H1 (cell line): Measurements from ENCODE around the gene MEFV. TPM values are rescaled to one million over a fixed set of nuclear protein-coding genes. Genes with fewer than 3 reads are reported as not detected.

ENCODE experiments used
- BCL11A ChIP-seq, 2 experiments: IDR thresholded peaks; one replicate each; pipeline ENCODE4 v1.6.1; 2011; ENCODE audit warnings: low read depth in 2 of 2, low read length in 2 of 2, mild to moderate bottlenecking in 2 of 2
- SIN3A ChIP-seq, 2 experiments: IDR thresholded peaks in 1 of 2; conservative IDR thresholded peaks in 1 of 2; 2 replicates each; pipeline ENCODE4 v1.6.1; 2011 to 2012; ENCODE audit warnings: low read length in 2 of 2, improper control_type of control experiment in 1 of 2, low read depth in 1 of 2, mild to moderate bottlenecking in 1 of 2
- polyA plus RNA-seq, 7 experiments: library from polyadenylated mRNA; depleted of rRNA in 3 of 7; stranded (reverse) in 5 of 7; unstranded in 2 of 7; fragments of >200 nt in 5 of 7; fragments of 200-250 nt in 2 of 7; gene quantifications; 1 replicate in 5 of 7; 2 replicates in 1 of 7; 4 replicates in 1 of 7; pipeline versions ENCODE4 v1.2.1 to v1.2.3, GENCODE V29; 2011 to 2013; ENCODE audit warnings: missing spikeins in 2 of 7, mixed read lengths in 2 of 7
- total RNA-seq: library from RNA; stranded (reverse); fragmentation: NEBNext Ultra II Directional; extraction: Animal tissue kit (Norgen Biotek cat#: 25700); gene quantifications from 2 replicates; pipeline ENCODE4 v1.2.1, GENCODE V29; 2021
- TF ChIP-seq, protein P1 (sequence below), 3 experiments: IDR thresholded peaks; 1 replicate in 2 of 3; 2 replicates in 1 of 3; pipeline versions ENCODE4 v1.5.1 to v1.6.1; 2011; ENCODE audit warnings: low read length in 3 of 3, mild to moderate bottlenecking in 3 of 3, inconsistent platforms in 2 of 3, low read depth in 1 of 3, moderate library complexity in 1 of 3; ENCODE audit not compliant: insufficient read depth in 1 of 3; ENCODE audit errors: control extremely low read depth in 1 of 3

The MEFV gene
- total and polyA plus RNA-seq, 2 of the 8 experiments (the other 6 are each of a cell fraction or from before 2014, with no cell fraction given) = 0.03 TPM; not detected in 1

GRCh38 chr16:3306078-3306477 lies 49.6 kb upstream of the MEFV start (continued):
- TF ChIP-seq, protein P1, sequence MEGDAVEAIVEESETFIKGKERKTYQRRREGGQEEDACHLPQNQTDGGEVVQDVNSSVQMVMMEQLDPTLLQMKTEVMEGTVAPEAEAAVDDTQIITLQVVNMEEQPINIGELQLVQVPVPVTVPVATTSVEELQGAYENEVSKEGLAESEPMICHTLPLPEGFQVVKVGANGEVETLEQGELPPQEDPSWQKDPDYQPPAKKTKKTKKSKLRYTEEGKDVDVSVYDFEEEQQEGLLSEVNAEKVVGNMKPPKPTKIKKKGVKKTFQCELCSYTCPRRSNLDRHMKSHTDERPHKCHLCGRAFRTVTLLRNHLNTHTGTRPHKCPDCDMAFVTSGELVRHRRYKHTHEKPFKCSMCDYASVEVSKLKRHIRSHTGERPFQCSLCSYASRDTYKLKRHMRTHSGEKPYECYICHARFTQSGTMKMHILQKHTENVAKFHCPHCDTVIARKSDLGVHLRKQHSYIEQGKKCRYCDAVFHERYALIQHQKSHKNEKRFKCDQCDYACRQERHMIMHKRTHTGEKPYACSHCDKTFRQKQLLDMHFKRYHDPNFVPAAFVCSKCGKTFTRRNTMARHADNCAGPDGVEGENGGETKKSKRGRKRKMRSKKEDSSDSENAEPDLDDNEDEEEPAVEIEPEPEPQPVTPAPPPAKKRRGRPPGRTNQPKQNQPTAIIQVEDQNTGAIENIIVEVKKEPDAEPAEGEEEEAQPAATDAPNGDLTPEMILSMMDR (IDR thresholded peaks at IDR 0.05; ENCODE audit: control extremely low read depth in 1 of 3, insufficient read depth in 1 of 3, low read depth in 1 of 3, low read length in 3 of 3) = no peak
- TF ChIP-seq BCL11A (IDR thresholded peaks at IDR 0.05; ENCODE audit: low read depth in 2 of 2, low read length in 2 of 2) = no peak
- TF ChIP-seq SIN3A (conservative IDR thresholded peaks at IDR 0.05 in 1 of 2, IDR thresholded peaks at IDR 0.05 in 1 of 2; ENCODE audit: low read depth in 1 of 2, low read length in 2 of 2) = no peak
